PC-3 (cell line): Measurements from ENCODE around the gene KCNG3.

ENCODE experiments used
- EZH2 ChIP-seq: fragments of 300-600 bp; sonication (generic); IDR thresholded peaks from one replicate; pipeline ENCODE4 v1.6.1; 2017; ENCODE audit warnings: antibody characterized with exemption, mild to moderate bottlenecking, low read length; ENCODE audit not compliant: unreplicated experiment
- TF ChIP-seq, protein P1 (sequence below): fragments of 300-600 bp; sonication (generic); conservative IDR thresholded peaks from 2 replicates; pipeline ENCODE4 v1.5.1; 2017; ENCODE audit warnings: antibody characterized with exemption, low read depth, mild to moderate bottlenecking, low read length

DNA sequence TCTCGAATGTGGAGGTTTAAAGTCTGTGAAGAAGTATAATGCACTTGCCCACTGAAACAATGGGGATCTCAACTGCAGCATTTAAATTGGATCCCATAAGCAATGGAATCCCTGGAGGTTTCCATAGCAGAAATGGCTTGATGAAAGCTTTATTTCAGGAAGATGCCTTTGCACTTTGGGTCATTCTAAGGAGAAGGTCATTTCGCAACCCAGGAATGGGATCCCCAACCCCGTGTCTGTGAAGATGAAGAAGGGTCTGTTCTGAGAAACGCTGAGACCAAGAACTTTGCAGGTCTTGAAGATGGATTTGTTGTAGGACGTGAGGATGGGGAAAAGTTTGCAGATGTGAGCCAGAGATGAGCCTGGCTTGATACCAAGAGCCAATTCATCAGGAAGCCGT lies 1.8 kb upstream of the KCNG3 start:
- TF ChIP-seq, protein P1, sequence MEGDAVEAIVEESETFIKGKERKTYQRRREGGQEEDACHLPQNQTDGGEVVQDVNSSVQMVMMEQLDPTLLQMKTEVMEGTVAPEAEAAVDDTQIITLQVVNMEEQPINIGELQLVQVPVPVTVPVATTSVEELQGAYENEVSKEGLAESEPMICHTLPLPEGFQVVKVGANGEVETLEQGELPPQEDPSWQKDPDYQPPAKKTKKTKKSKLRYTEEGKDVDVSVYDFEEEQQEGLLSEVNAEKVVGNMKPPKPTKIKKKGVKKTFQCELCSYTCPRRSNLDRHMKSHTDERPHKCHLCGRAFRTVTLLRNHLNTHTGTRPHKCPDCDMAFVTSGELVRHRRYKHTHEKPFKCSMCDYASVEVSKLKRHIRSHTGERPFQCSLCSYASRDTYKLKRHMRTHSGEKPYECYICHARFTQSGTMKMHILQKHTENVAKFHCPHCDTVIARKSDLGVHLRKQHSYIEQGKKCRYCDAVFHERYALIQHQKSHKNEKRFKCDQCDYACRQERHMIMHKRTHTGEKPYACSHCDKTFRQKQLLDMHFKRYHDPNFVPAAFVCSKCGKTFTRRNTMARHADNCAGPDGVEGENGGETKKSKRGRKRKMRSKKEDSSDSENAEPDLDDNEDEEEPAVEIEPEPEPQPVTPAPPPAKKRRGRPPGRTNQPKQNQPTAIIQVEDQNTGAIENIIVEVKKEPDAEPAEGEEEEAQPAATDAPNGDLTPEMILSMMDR, result no peak
- no peak for TF ChIP-seq EZH2
